Measurements from ENCODE around the gene IL10RA.
"Not testable (repeated sequence)": the region's sequence is repeated elsewhere in the genome, so short reads cannot be mapped to it uniquely, and the experiment has no call there.

IL10RA gene

GRCh38 chr11:117966908-117967307 is 19.3 kb upstream of the IL10RA start:
- no peak for DNase-seq

- no peak for DNase-seq
Measured at GRCh38 chr11:117969160-117969991, 16.8 kb upstream of the IL10RA start.

- DNase-seq, result no peak
Measured at GRCh38 chr11:117970400-117971024, 15.7 kb upstream of the IL10RA start.

GRCh38 chr11:117972044-117972443 is 14.2 kb upstream of the IL10RA start:
- no peak for DNase-seq

GRCh38 chr11:117972629-117973502 is 13.3 kb upstream of the IL10RA start:
- DNase-seq, result no peak

GRCh38 chr11:117973503-117973860 is 12.7 kb upstream of the IL10RA start:
- DNase-seq, result no peak

- DNase-seq, result no peak
Measured at GRCh38 chr11:117976445-117976844, 9.7 kb upstream of the IL10RA start.

GRCh38 chr11:117977029-117977428 is 9.2 kb upstream of the IL10RA start:
- DNase-seq, result no peak

GRCh38 chr11:117977612-117978264 is 8.5 kb upstream of the IL10RA start:
- not testable (repeated sequence) for DNase-seq

GRCh38 chr11:117978291-117978910 is 7.8 kb upstream of the IL10RA start:
- not testable (repeated sequence) for DNase-seq

- no peak for DNase-seq
Measured at GRCh38 chr11:117978991-117979390, 7.2 kb upstream of the IL10RA start.

- no peak for DNase-seq
Measured at GRCh38 chr11:117979481-117980211, 6.5 kb upstream of the IL10RA start.

- no peak for DNase-seq
Measured at GRCh38 chr11:117980280-117980679, 5.9 kb upstream of the IL10RA start.

- DNase-seq, result no peak
Measured at GRCh38 chr11:117980720-117981119, 5.5 kb upstream of the IL10RA start.

GRCh38 chr11:117983163-117983475 is 3.1 kb upstream of the IL10RA start:
- no peak for DNase-seq

- DNase-seq, result no peak
Measured at GRCh38 chr11:117984476-117984875, 1.7 kb upstream of the IL10RA start.

GRCh38 chr11:117986981-117987574 is 884 bp downstream of the IL10RA start:
- no peak for DNase-seq

- no peak for DNase-seq
Measured at GRCh38 chr11:117989351-117990102, 3.3 kb downstream of the IL10RA start.

GRCh38 chr11:117992136-117992535 is 5.9 kb downstream of the IL10RA start:
- DNase-seq, result no peak

- no peak for DNase-seq
Measured at GRCh38 chr11:117992620-117993019, 6.4 kb downstream of the IL10RA start.
